Measurements from ENCODE around the gene KRTAP9-6.

GRCh38 chr17:41215681-41216080, 49.5 kb upstream of the KRTAP9-6 start:
- no peak for TF ChIP-seq CTCF (IDR thresholded peaks at IDR 0.05; ENCODE audit: extremely low read depth in 1 of 2, insufficient read depth in 1 of 2, low read depth in 1 of 2, low read length in 2 of 2)
- TF ChIP-seq POLR2A (IDR thresholded peaks at IDR 0.05; ENCODE audit: low read depth, low read length): no peak
- no peak for TF ChIP-seq MAX (IDR thresholded peaks at IDR 0.05; ENCODE audit: insufficient read depth, insufficient read length)
- no peak for TF ChIP-seq POLR2AphosphoS5 (IDR thresholded peaks at IDR 0.05; ENCODE audit: insufficient read depth, low read depth, low read length)
- no peak for TF ChIP-seq MYC (IDR thresholded peaks at IDR 0.05; ENCODE audit: low read depth, low read length)
- TF ChIP-seq GATA2 (IDR thresholded peaks at IDR 0.05; ENCODE audit: insufficient read depth, insufficient read length, low read depth, low read length): no peak
- no peak for TF ChIP-seq EZH2 (IDR thresholded peaks at IDR 0.05; ENCODE audit: borderline replicate concordance, low read depth, low read length, severe bottlenecking)

All from endothelial cell of umbilical vein (primary cell).